H1 (cell line): ENCODE measurements around the gene ISX. TPM values are rescaled to one million over a fixed set of nuclear protein-coding genes. Genes with fewer than 3 reads are reported as not detected.

Source experiments
- CTCF ChIA-PET: fragments of 300-600 bp; sonication (Branson Sonifier 250); formaldehyde crosslinking; loops from one replicate; lab custom pipeline; 2021; ENCODE audit not compliant: partially characterized antibody; lab: Charles Lee
- POLR2A ChIA-PET: fragments of 300-600 bp; sonication (Branson Sonifier 250); formaldehyde crosslinking; loops from one replicate; lab custom pipeline; 2021; ENCODE audit warnings: inconsistent platforms; ENCODE audit not compliant: partially characterized antibody; lab: Charles Lee
- DNase-seq, 2 experiments: peaks; one replicate each; pipeline versions ENCODE4 v3.0.0 to v3.0.0-alpha.2; 2010 to 2022; ENCODE audit warnings: low spot score in 2 of 2, low read depth in 1 of 2, mixed read lengths in 1 of 2
- FAIRE-seq: peaks from 2 replicates; lab custom pipeline; 2011; peaks lifted over from hg19 to GRCh38; lab: Jason Lieb, UNC
- H2AFZ ChIP-seq: 2 replicates; pipeline ENCODE4 v1.8.1; 2012; ENCODE audit warnings: low read length, inconsistent platforms
- H2AK5ac ChIP-seq: 2 replicates; pipeline ENCODE4 v1.6.1; 2013; ENCODE audit warnings: low read depth, low read length
- H2BK120ac ChIP-seq: replicated peaks from 2 replicates; pipeline ENCODE3; 2013; ENCODE audit warnings: low read depth, low read length, inconsistent platforms
- H2BK12ac ChIP-seq: 2 replicates; pipeline ENCODE4 v1.6.1; 2013; ENCODE audit warnings: low read depth, low read length
- H2BK15ac ChIP-seq: 2 replicates; pipeline ENCODE4 v1.6.1; 2013; ENCODE audit warnings: low read length
- H2BK20ac ChIP-seq: 2 replicates; pipeline ENCODE4 v1.6.1; 2013; ENCODE audit warnings: low read length
- H2BK5ac ChIP-seq: 2 replicates; pipeline ENCODE4 v1.6.1; 2013; ENCODE audit warnings: low read depth, low read length
- H3K14ac ChIP-seq: 2 replicates; pipeline ENCODE4 v1.6.1; 2013; ENCODE audit warnings: inconsistent platforms; ENCODE audit not compliant: insufficient read length
- H3K18ac ChIP-seq: 2 replicates; pipeline ENCODE4 v1.6.1; 2013; ENCODE audit warnings: low read length; ENCODE audit errors: extremely low read depth
- H3K23ac ChIP-seq: 2 replicates; pipeline ENCODE4 v1.6.1; 2013; ENCODE audit warnings: inconsistent platforms; ENCODE audit not compliant: insufficient read length
- H3K23me2 ChIP-seq: 2 replicates; pipeline ENCODE4 v1.6.1; 2013; ENCODE audit warnings: low read depth, low read length
- H3K27ac ChIP-seq: 2 replicates; pipeline ENCODE4 v1.6.1; 2011; ENCODE audit warnings: low read depth, low read length, inconsistent platforms
- H3K27me3 ChIP-seq, 4 experiments: replicated peaks in 1 of 4; 1 replicate in 1 of 4; 2 replicates in 3 of 4; pipeline versions ENCODE4 v1.6.1 to v1.8.1; 2011 to 2013; ENCODE audit warnings: low read length in 3 of 4, mild to moderate bottlenecking in 3 of 4, inconsistent platforms in 2 of 4, mixed read lengths in 2 of 4, moderate library complexity in 1 of 4; ENCODE audit not compliant: control insufficient read depth in 3 of 4, insufficient read depth in 3 of 4; ENCODE audit errors: extremely low read depth in 1 of 4
- H3K36me3 ChIP-seq, 4 experiments: 2 replicates each; pipeline versions ENCODE4 v1.6.1 to v1.8.1; 2011 to 2013; ENCODE audit warnings: mild to moderate bottlenecking in 4 of 4, low read length in 3 of 4, moderate library complexity in 2 of 4, control low read depth in 1 of 4, inconsistent platforms in 1 of 4; ENCODE audit not compliant: insufficient read depth in 4 of 4, control insufficient read depth in 2 of 4
- H3K4ac ChIP-seq: replicated peaks from 2 replicates; pipeline ENCODE3; 2013; ENCODE audit warnings: low read length, low read depth, mixed read lengths, inconsistent platforms; ENCODE audit not compliant: insufficient read length
- H3K4me1 ChIP-seq, 4 experiments: replicated peaks in 1 of 4; 1 replicate in 1 of 4; 2 replicates in 3 of 4; pipeline versions ENCODE4 v1.6.1 to v1.8.1; 2011 to 2013; ENCODE audit warnings: low read length in 3 of 4, inconsistent platforms in 2 of 4, mixed read lengths in 1 of 4; ENCODE audit not compliant: insufficient read depth in 4 of 4, control insufficient read depth in 3 of 4
- H3K4me2 ChIP-seq, 2 experiments: 2 replicates each; pipeline versions ENCODE4 v1.6.1 to v1.8.1; 2011 to 2013; ENCODE audit warnings: low read depth in 2 of 2, low read length in 2 of 2, control low read depth in 1 of 2, inconsistent platforms in 1 of 2, mild to moderate bottlenecking in 1 of 2; ENCODE audit not compliant: insufficient read depth in 1 of 2
- H3K4me3 ChIP-seq, 4 experiments: fragments of 200-600, 300-600 bp in 1 of 4; sonication (generic), shearing (Covaris generic), sonication (Bioruptor Twin) in 1 of 4; 2 replicates each; pipeline versions ENCODE4 v1.5.1 to v1.8.1; 2011 to 2016; ENCODE audit warnings: low read length in 4 of 4, low read depth in 3 of 4, control low read depth in 2 of 4, inconsistent platforms in 2 of 4, mild to moderate bottlenecking in 2 of 4, mixed read lengths in 1 of 4, moderate library complexity in 1 of 4; ENCODE audit not compliant: insufficient read depth in 2 of 4; ENCODE audit errors: extremely low read depth in 1 of 4
- H3K56ac ChIP-seq: replicated peaks from 2 replicates; pipeline ENCODE3; 2013; ENCODE audit warnings: low read depth, mild to moderate bottlenecking, mixed read lengths, low read length, inconsistent platforms; ENCODE audit not compliant: insufficient read length
- H3K79me1 ChIP-seq: 2 replicates; pipeline ENCODE4 v1.6.1; 2013; ENCODE audit warnings: low read depth, low read length, control low read depth
- H3K79me2 ChIP-seq, 2 experiments: 2 replicates each; pipeline versions ENCODE4 v1.6.1 to v1.8.1; 2012 to 2013; ENCODE audit warnings: low read length in 2 of 2, mild to moderate bottlenecking in 2 of 2, inconsistent platforms in 1 of 2; ENCODE audit not compliant: insufficient read depth in 2 of 2, control insufficient read depth in 1 of 2
- H3K9ac ChIP-seq, 4 experiments: replicated peaks in 1 of 4; 1 replicate in 1 of 4; 2 replicates in 3 of 4; pipeline versions ENCODE4 v1.6.1 to v1.8.1; 2011 to 2013; ENCODE audit warnings: low read depth in 3 of 4, low read length in 3 of 4, control low read depth in 2 of 4, mild to moderate bottlenecking in 2 of 4, moderate library complexity in 2 of 4, inconsistent platforms in 1 of 4; ENCODE audit errors: extremely low read depth in 1 of 4
- H3K9me3 ChIP-seq, 2 experiments: 2 replicates each; pipeline versions ENCODE4 v1.6.1 to v1.8.1; 2012 to 2013; ENCODE audit warnings: mild to moderate bottlenecking in 2 of 2, moderate library complexity in 2 of 2, control low read depth in 1 of 2, inconsistent platforms in 1 of 2, low read depth in 1 of 2, low read length in 1 of 2, mixed read lengths in 1 of 2; ENCODE audit not compliant: insufficient read depth in 2 of 2
- H4K20me1 ChIP-seq, 2 experiments: replicated peaks in 1 of 2; 2 replicates each; pipeline versions ENCODE3 to v1.8.1; 2011 to 2013; ENCODE audit warnings: inconsistent platforms in 2 of 2, low read length in 2 of 2, mild to moderate bottlenecking in 1 of 2; ENCODE audit not compliant: insufficient read depth in 2 of 2, control insufficient read depth in 1 of 2
- H4K5ac ChIP-seq: 2 replicates; pipeline ENCODE4 v1.6.1; 2013; ENCODE audit warnings: low read length, low read depth, mixed read lengths, inconsistent platforms; ENCODE audit not compliant: insufficient read length
- H4K8ac ChIP-seq: 2 replicates; pipeline ENCODE4 v1.8.0; 2013; ENCODE audit warnings: mild to moderate bottlenecking, moderate library complexity, low read length, inconsistent platforms; ENCODE audit not compliant: insufficient read depth; ENCODE audit errors: extremely low read depth
- H4K91ac ChIP-seq: replicated peaks from 2 replicates; pipeline ENCODE3; 2013; ENCODE audit warnings: low read length, mixed read lengths, inconsistent platforms; ENCODE audit not compliant: insufficient read length
- RAD21 ChIP-seq, 2 experiments: IDR thresholded peaks in 1 of 2; conservative IDR thresholded peaks in 1 of 2; 2 replicates each; pipeline ENCODE4 v1.6.1; 2011; ENCODE audit warnings: low read depth in 2 of 2, low read length in 2 of 2, improper control_type of control experiment in 1 of 2, inconsistent platforms in 1 of 2, mild to moderate bottlenecking in 1 of 2, moderate library complexity in 1 of 2
- YY1 ChIP-seq: IDR thresholded peaks from 2 replicates; pipeline ENCODE4 v1.6.1; 2011; ENCODE audit warnings: low read depth, mild to moderate bottlenecking, low read length
- WGBS, 2 experiments: shearing (Covaris generic) in 1 of 2; methylation state at CpG; one replicate each; pipeline versions ENCODE4 v1.1.6 to v1.1.7; 2013 to 2015; ENCODE audit warnings: low lambda C conversion rate in 2 of 2, mixed read lengths in 2 of 2, inconsistent platforms in 1 of 2, low coverage in 1 of 2, missing lambda C conversion rate in 1 of 2; ENCODE audit not compliant: insufficient replicate concordance in 2 of 2, insufficient coverage in 1 of 2, insufficient read length in 1 of 2; ENCODE audit errors: extremely low coverage in 1 of 2, missing lambda C conversion rate in 1 of 2; 5-methylcytosine and 5-hydroxymethylcytosine counted together
- polyA plus RNA-seq, 7 experiments: library from polyadenylated mRNA; depleted of rRNA in 3 of 7; stranded (reverse) in 5 of 7; unstranded in 2 of 7; fragments of >200 nt in 5 of 7; fragments of 200-250 nt in 2 of 7; gene quantifications; 1 replicate in 5 of 7; 2 replicates in 1 of 7; 4 replicates in 1 of 7; pipeline versions ENCODE4 v1.2.1 to v1.2.3, GENCODE V29; 2011 to 2013; ENCODE audit warnings: missing spikeins in 2 of 7, mixed read lengths in 2 of 7
- total RNA-seq: library from RNA; stranded (reverse); fragmentation: NEBNext Ultra II Directional; extraction: Animal tissue kit (Norgen Biotek cat#: 25700); gene quantifications from 2 replicates; pipeline ENCODE4 v1.2.1, GENCODE V29; 2021

Gene ISX
- total and polyA plus RNA-seq, 2 of the 8 experiments (the other 6 are each of a cell fraction or from before 2014, with no cell fraction given) = not detected

DNA sequence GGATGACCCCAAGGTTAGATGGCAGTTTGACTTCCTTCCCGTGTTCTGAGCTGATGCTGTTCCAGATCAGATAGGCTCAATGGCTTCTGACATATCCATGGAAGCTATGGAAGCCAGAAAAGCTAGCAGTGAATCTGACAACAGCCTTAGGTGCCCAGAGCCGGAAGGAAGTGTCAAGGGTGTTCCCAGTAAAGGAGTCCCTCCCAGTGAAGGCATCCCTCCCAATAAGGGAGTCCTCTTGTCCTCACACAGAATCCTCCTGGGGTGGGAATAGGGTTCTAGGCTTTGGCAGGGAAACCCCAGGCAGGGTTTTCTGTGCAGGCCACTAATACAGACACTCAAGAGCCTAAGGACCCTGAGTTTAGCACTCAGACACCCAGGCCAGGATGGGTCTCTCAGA, 47.0 kb upstream of the ISX start:
- DNase-seq = no peak
- Histone ChIP-seq H4K8ac (no peak overlapping the region), H3K27me3 (no peaks in the 10 kb centered on the region), H3K18ac (no peak overlapping the region), H3K23me2 (no peaks in the 10 kb centered on the region), H3K79me2 (no peaks in the 10 kb centered on the region), H2BK12ac (no peak overlapping the region), H2BK20ac (no peak overlapping the region), H2BK5ac (no peak overlapping the region), H3K9ac (no peak overlapping the region), H3K4me2 (no peak overlapping the region), H4K5ac (no peak overlapping the region), H4K20me1 (no peaks in the 10 kb centered on the region), H3K27ac (no peak overlapping the region), H3K4me1 (no peaks in the 10 kb centered on the region; a peak in 2 of 7 replicates), H2AFZ (no peak overlapping the region), H3K4ac (no peak overlapping the region), H3K23ac (no peak overlapping the region), H3K9me3 (no peaks in the 10 kb centered on the region), H3K56ac (no peak overlapping the region), H4K91ac (no peak overlapping the region), H2AK5ac (no peak overlapping the region), H3K14ac (no peak overlapping the region), H3K36me3 (no peaks in the 10 kb centered on the region), H3K4me3 (no peak overlapping the region), H3K79me1 (no peaks in the 10 kb centered on the region), H2BK15ac (no peak overlapping the region), H2BK120ac (no peak overlapping the region)
- WGBS, 2 experiments = 78% methylated on average over 2 of the region's 2 CpGs; no CpG with 5 or more reads in 1 of the 2 experiments
- no peak for FAIRE-seq
- ChIA-PET CTCF (interaction anchor here (0.7 to 1.0 kb wide), 2 partner anchors 136 to 221 kb away, joined by 3 read pairs; no protein-coding TSS in a partner anchor), POLR2A (no interaction called here)
- TF ChIP-seq RAD21 (IDR thresholded peaks at IDR 0.05 in 1 of 2, conservative IDR thresholded peaks at IDR 0.05 in 1 of 2; ENCODE audit: low read depth in 2 of 2, low read length in 2 of 2) = no peak
- no peak for TF ChIP-seq YY1
